Ascending aorta (tissue), 2 donors: ENCODE measurements around the gene MRNIP. TPM values are rescaled to one million over a fixed set of nuclear protein-coding genes. Genes with fewer than 3 reads are reported as not detected.

Experiments
- DNase-seq, 2 donors: peaks; one replicate each; pipeline ENCODE4 v3.0.0-alpha.2; 2019; ENCODE audit warnings: low spot score in 2 of 2
- H3K27ac ChIP-seq, 2 donors: fragments of 200-600 bp; sonication (generic); one replicate each; pipeline ENCODE4 v1.5.1; 2016 to 2017; ENCODE audit warnings: mild to moderate bottlenecking in 1 of 2
- H3K27me3 ChIP-seq: fragments of 200-600 bp; sonication (generic); one replicate; pipeline ENCODE4 v1.5.1; 2017
- H3K36me3 ChIP-seq, 2 donors: fragments of 200-600 bp; sonication (generic); one replicate each; pipeline ENCODE4 v1.5.1; 2016
- H3K4me1 ChIP-seq, 2 donors: fragments of 200-600 bp; sonication (generic); one replicate each; pipeline ENCODE4 v1.5.1; 2016 to 2017; ENCODE audit warnings: mild to moderate bottlenecking in 1 of 2
- H3K4me3 ChIP-seq, 2 donors: fragments of 200-600 bp; sonication (generic); one replicate each; pipeline ENCODE4 v1.5.1; 2016 to 2017; ENCODE audit warnings: mild to moderate bottlenecking in 1 of 2
- H3K9me3 ChIP-seq, 2 donors: fragments of 200-600 bp; sonication (generic); one replicate each; pipeline ENCODE4 v1.5.1; 2016
- CTCF ChIP-seq, 3 experiments: fragments of 200-600 bp in 2 of 3; fragments of 450-650 bp in 1 of 3; sonication (generic) in 2 of 3; IDR thresholded peaks; one replicate each; pipeline ENCODE4 v1.5.1; 2016 to 2019; ENCODE audit warnings: antibody characterized with exemption in 3 of 3, mild to moderate bottlenecking in 1 of 3, moderate library complexity in 1 of 3
- intact Hi-C: fragments of 100-400 bp; cut with DNase I; formaldehyde crosslinking; loops from one replicate; pipeline ENCODE4 v1.15.1; 2023
- total RNA-seq: library from RNA; depleted of rRNA; stranded (reverse); fragments of >200 nt; gene quantifications from one replicate; pipeline ENCODE4 v1.1.0, GENCODE V29; 2016

Gene MRNIP
- total RNA-seq, 1 donor from 2014 or later, result 17.3 TPM

- Histone ChIP-seq H3K36me3 (peaks cover 56 to 63% of the 10 kb centered on the region in 2 donors), H3K9me3 (peaks cover 7 to 22% of the 10 kb centered on the region in 2 donors), H3K27me3 (no peaks in the 10 kb centered on the region), H3K27ac (no peak overlapping the region), H3K4me3 (no peak overlapping the region), H3K4me1 (no peaks in the 10 kb centered on the region)
- DNase-seq, result no peak
- intact Hi-C loops, result no loop called here
- no peak for TF ChIP-seq CTCF (IDR thresholded peaks at IDR 0.05)
These were observed 21.5 kb upstream of the MRNIP start for GRCh38 chr5:179880066-179880650.

- TF ChIP-seq CTCF (IDR thresholded peaks at IDR 0.05), result no peak
- Histone ChIP-seq H3K9me3 (peaks cover 7 to 22% of the 10 kb centered on the region in 2 donors), H3K36me3 (peaks cover 55 to 63% of the 10 kb centered on the region in 2 donors), H3K27ac (no peak overlapping the region), H3K4me3 (no peak overlapping the region), H3K27me3 (no peaks in the 10 kb centered on the region), H3K4me1 (no peaks in the 10 kb centered on the region)
- intact Hi-C loops, result no loop called here
- DNase-seq, result no peak
These were observed 21.0 kb upstream of the MRNIP start for GRCh38 chr5:179879690-179880010.

GRCh38 chr5:179879003-179879689, 20.5 kb upstream of the MRNIP start:
- H3K36me3 ChIP-seq, result peaks cover 55 to 63% of the 10 kb centered on the region in 2 donors
- no peak for DNase-seq

GRCh38 chr5:179878222-179879002, 19.8 kb upstream of the MRNIP start:
- peak overlapping the region in 1 of 2 donors; percentile 7 for H3K27ac ChIP-seq
- no peaks in the 10 kb centered on the region for H3K27me3 ChIP-seq
- no peaks in the 10 kb centered on the region for H3K4me1 ChIP-seq
- H3K4me3 ChIP-seq, result no peak overlapping the region
- no peak for DNase-seq
- H3K9me3 ChIP-seq, result peaks cover 5 to 13% of the 10 kb centered on the region in 2 donors
- H3K36me3 ChIP-seq, result peaks cover 54 to 63% of the 10 kb centered on the region in 2 donors
- no peak for TF ChIP-seq CTCF (IDR thresholded peaks at IDR 0.05)
- intact Hi-C loops, result no loop called here

More at GRCh38 chr5:179879003-179879689, 20.5 kb upstream of the MRNIP start:
- Histone ChIP-seq H3K27ac (peak overlapping the region in 1 of 2 donors; percentile 7), H3K4me3 (no peak overlapping the region), H3K9me3 (peaks cover 7 to 20% of the 10 kb centered on the region in 2 donors), H3K4me1 (no peaks in the 10 kb centered on the region), H3K27me3 (no peaks in the 10 kb centered on the region)
- TF ChIP-seq CTCF (IDR thresholded peaks at IDR 0.05), result no peak
- intact Hi-C loops, result no loop called here

GRCh38 chr5:179876610-179876952, 18.0 kb upstream of the MRNIP start:
- peaks cover 62 to 69% of the 10 kb centered on the region in 2 donors for H3K36me3 ChIP-seq
- H3K9me3 ChIP-seq, result no peaks in the 10 kb centered on the region
- no peaks in the 10 kb centered on the region for H3K4me1 ChIP-seq
- no peak overlapping the region for H3K4me3 ChIP-seq
- intact Hi-C loops, result no loop called here
- no peaks in the 10 kb centered on the region for H3K27me3 ChIP-seq
- H3K27ac ChIP-seq, result no peak overlapping the region
- TF ChIP-seq CTCF (IDR thresholded peaks at IDR 0.05), result no peak
- no peak for DNase-seq
